CD14-positive monocyte (primary cell): Measurements from ENCODE around the gene OPRM1. TPM values are rescaled to one million over a fixed set of nuclear protein-coding genes. Genes with fewer than 3 reads are reported as not detected.

ENCODE experiments used
- DNase-seq, 3 donors: peaks; one replicate each; pipeline ENCODE4 v3.0.0-alpha.2; 2011 to 2022
- H2AFZ ChIP-seq: 2 replicates; pipeline ENCODE4 v1.6.0; 2012; ENCODE audit warnings: mild to moderate bottlenecking, low read depth, low read length, inconsistent platforms; ENCODE audit not compliant: insufficient read depth, poor library complexity, severe bottlenecking
- H3K27ac ChIP-seq, 2 donors: 1 replicate in 1 of 2; 2 replicates in 1 of 2; pipeline ENCODE4 v1.5.1; 2012 to 2013; ENCODE audit warnings: low read length in 2 of 2, control low read depth in 1 of 2, inconsistent platforms in 1 of 2, low read depth in 1 of 2, mild to moderate bottlenecking in 1 of 2
- H3K27me3 ChIP-seq, 2 donors: one replicate each; pipeline versions ENCODE4 v1.6.0 to v1.6.1; 2011 to 2013; ENCODE audit warnings: low read length in 2 of 2; ENCODE audit not compliant: control insufficient read depth in 2 of 2, insufficient read depth in 2 of 2
- H3K36me3 ChIP-seq, 2 donors: replicated peaks in 1 of 2; 1 replicate in 1 of 2; 2 replicates in 1 of 2; pipeline versions ENCODE4 v1.5.1 to v1.6.1; 2012 to 2013; ENCODE audit warnings: low read length in 2 of 2, control low read depth in 1 of 2, inconsistent platforms in 1 of 2, mild to moderate bottlenecking in 1 of 2; ENCODE audit not compliant: insufficient read depth in 2 of 2, control insufficient read depth in 1 of 2
- H3K4me1 ChIP-seq, 2 donors: 1 replicate in 1 of 2; 2 replicates in 1 of 2; pipeline versions ENCODE4 v1.5.1 to v1.6.1; 2012 to 2013; ENCODE audit warnings: low read length in 2 of 2, control low read depth in 1 of 2, inconsistent platforms in 1 of 2, mild to moderate bottlenecking in 1 of 2, moderate library complexity in 1 of 2; ENCODE audit not compliant: insufficient read depth in 2 of 2, control insufficient read depth in 1 of 2
- H3K4me2 ChIP-seq: replicated peaks from 2 replicates; pipeline ENCODE3; 2012; ENCODE audit warnings: low read length, moderate library complexity, mild to moderate bottlenecking; ENCODE audit not compliant: poor library complexity, severe bottlenecking; ENCODE audit errors: extremely low read depth
- H3K4me3 ChIP-seq, 3 experiments: fragments of 200-600 bp in 1 of 3; sonication (generic) in 1 of 3; replicated peaks in 1 of 3; 1 replicate in 2 of 3; 2 replicates in 1 of 3; pipeline ENCODE4 v1.5.1; 2011 to 2013; ENCODE audit warnings: low read length in 3 of 3, mild to moderate bottlenecking in 3 of 3, control low read depth in 2 of 3, low read depth in 2 of 3, inconsistent platforms in 1 of 3, moderate library complexity in 1 of 3
- H3K79me2 ChIP-seq: 2 replicates; pipeline ENCODE4 v1.6.0; 2012; ENCODE audit warnings: mild to moderate bottlenecking, control low read depth, inconsistent platforms, low read length, moderate library complexity; ENCODE audit not compliant: insufficient read depth
- H3K9ac ChIP-seq: 2 replicates; pipeline ENCODE4 v1.6.0; 2017; ENCODE audit warnings: low read length, mild to moderate bottlenecking; ENCODE audit not compliant: insufficient read depth, poor library complexity, severe bottlenecking
- H3K9me3 ChIP-seq, 2 donors: replicated peaks in 1 of 2; 1 replicate in 1 of 2; 2 replicates in 1 of 2; pipeline versions ENCODE4 v1.5.1 to v1.6.1; 2012 to 2013; ENCODE audit warnings: low read length in 2 of 2, control low read depth in 1 of 2; ENCODE audit not compliant: control insufficient read depth in 1 of 2, insufficient read depth in 1 of 2
- H4K20me1 ChIP-seq: 2 replicates; pipeline ENCODE4 v1.6.0; 2012; ENCODE audit warnings: mild to moderate bottlenecking, low read length, control low read depth, moderate library complexity; ENCODE audit not compliant: insufficient read depth
- H3K27ac Mint-ChIP-seq, 7 donors: one replicate each; pipeline ENCODE4 v1.8.0; 2020; ENCODE audit warnings: mild to moderate bottlenecking in 7 of 7, mixed read lengths in 7 of 7, moderate library complexity in 6 of 7, inconsistent platforms in 2 of 7
- H3K27me3 Mint-ChIP-seq, 3 donors: one replicate each; pipeline ENCODE4 v1.8.0; 2021 to 2022; ENCODE audit warnings: low read depth in 3 of 3, mild to moderate bottlenecking in 3 of 3, mixed read lengths in 3 of 3, moderate library complexity in 3 of 3, inconsistent platforms in 1 of 3
- H3K36me3 Mint-ChIP-seq, 2 donors: one replicate each; pipeline ENCODE4 v1.8.0; 2020; ENCODE audit warnings: mixed read lengths in 2 of 2, inconsistent platforms in 1 of 2, mild to moderate bottlenecking in 1 of 2
- H3K4me1 Mint-ChIP-seq: one replicate; pipeline ENCODE4 v1.8.0; 2020; ENCODE audit warnings: mild to moderate bottlenecking, mixed read lengths
- H3K4me3 Mint-ChIP-seq, 2 donors: one replicate each; pipeline ENCODE4 v1.8.0; 2020; ENCODE audit warnings: mild to moderate bottlenecking in 2 of 2, mixed read lengths in 2 of 2, moderate library complexity in 1 of 2
- H3K9me3 Mint-ChIP-seq, 7 donors: one replicate each; pipeline ENCODE4 v1.8.0; 2020 to 2022; ENCODE audit warnings: mixed read lengths in 7 of 7, mild to moderate bottlenecking in 6 of 7, moderate library complexity in 6 of 7, inconsistent platforms in 2 of 7
- CTCF ChIP-seq: fragments of 200-600 bp; IDR thresholded peaks from one replicate; pipeline ENCODE4 v1.8.0; 2022; ENCODE audit warnings: antibody characterized with exemption, mild to moderate bottlenecking
- WGBS: methylation state at CpG from one replicate; pipeline ENCODE4 v1.1.5; 2013; ENCODE audit warnings: missing lambda C conversion rate; ENCODE audit not compliant: insufficient coverage; 5-methylcytosine and 5-hydroxymethylcytosine counted together
- intact Hi-C, 2 donors: fragments of 100-400 bp; cut with micrococcal nuclease; formaldehyde crosslinking; loops; one replicate each; pipeline versions ENCODE4 v1.15.0 to v1.15.1; 2023
- polyA plus RNA-seq, 3 donors: library from polyadenylated mRNA; depleted of rRNA in 1 of 3; unstranded in 2 of 3; stranded (reverse) in 1 of 3; fragments of 300-500 nt in 2 of 3; fragments of >200 nt in 1 of 3; fragmentation: Illumina TruSeq in 2 of 3; gene quantifications; 1 replicate in 2 of 3; 2 replicates in 1 of 3; pipeline ENCODE4 v1.2.3, GENCODE V29; 2012 to 2021

The OPRM1 gene
- polyA plus RNA-seq, 3 donors = not detected

- Histone ChIP-seq H3K4me2 (no peak overlapping the region), H3K9me3 (no peaks in the 10 kb centered on the region), H3K36me3 (no peaks in the 10 kb centered on the region), H3K9ac (no peak overlapping the region), H2AFZ (no peak overlapping the region), H4K20me1 (no peaks in the 10 kb centered on the region), H3K79me2 (no peaks in the 10 kb centered on the region), H3K27ac (no peak overlapping the region), H3K4me3 (no peak overlapping the region), H3K27me3 (no peaks in the 10 kb centered on the region), H3K4me1 (no peaks in the 10 kb centered on the region)
- H3K4me3 Mint-ChIP-seq = no peak overlapping the region
- intact Hi-C loops = no loop called here
- DNase-seq = no peak
- WGBS = 90% methylated on average over 1 of the region's 5 CpGs
- no peaks in the 10 kb centered on the region for H3K36me3 Mint-ChIP-seq
- no peak for TF ChIP-seq CTCF
- H3K27ac Mint-ChIP-seq = no peak overlapping the region
- no peaks in the 10 kb centered on the region for H3K4me1 Mint-ChIP-seq
- peaks cover 0 to 9% (median 2%) of the 10 kb centered on the region in 7 donors for H3K9me3 Mint-ChIP-seq
- peaks cover 0 to 2% (median 0%) of the 10 kb centered on the region in 3 donors for H3K27me3 Mint-ChIP-seq
Measured at GRCh38 chr6:154095571-154095970, 56.5 kb downstream of the OPRM1 start.

GRCh38 chr6:154096316-154096715 lies 57.3 kb downstream of the OPRM1 start:
- H3K4me1 Mint-ChIP-seq = no peaks in the 10 kb centered on the region
- Histone ChIP-seq H3K4me1 (no peaks in the 10 kb centered on the region), H3K27me3 (no peaks in the 10 kb centered on the region), H3K9ac (no peak overlapping the region), H3K9me3 (no peaks in the 10 kb centered on the region), H3K79me2 (no peaks in the 10 kb centered on the region), H4K20me1 (no peaks in the 10 kb centered on the region), H3K36me3 (no peaks in the 10 kb centered on the region), H3K27ac (no peak overlapping the region), H3K4me3 (no peak overlapping the region), H3K4me2 (no peak overlapping the region), H2AFZ (no peak overlapping the region)
- 100% methylated on average over 2 of the region's 7 CpGs for WGBS
- no peak overlapping the region for H3K4me3 Mint-ChIP-seq
- TF ChIP-seq CTCF = no peak
- no peaks in the 10 kb centered on the region for H3K36me3 Mint-ChIP-seq
- no peak overlapping the region for H3K27ac Mint-ChIP-seq
- H3K27me3 Mint-ChIP-seq = peaks cover 0 to 2% (median 0%) of the 10 kb centered on the region in 3 donors
- intact Hi-C loops = no loop called here
- H3K9me3 Mint-ChIP-seq = peaks cover 0 to 9% (median 2%) of the 10 kb centered on the region in 7 donors
- no peak for DNase-seq
